Esophagus muscularis mucosa (tissue), 4 donors: Measurements from ENCODE around the gene TGFBR3.

ENCODE experiments used
- EP300 ChIP-seq: sonication (generic); formaldehyde crosslinking; IDR thresholded peaks from one replicate; pipeline ENCODE4 v1.6.1; 2017; ENCODE audit warnings: antibody characterized with exemption
- POLR2A ChIP-seq: fragments of 450-650 bp; IDR thresholded peaks from one replicate; pipeline ENCODE4 v1.6.1; 2017; ENCODE audit warnings: antibody characterized with exemption, moderate library complexity, mild to moderate bottlenecking, low read depth
- TF ChIP-seq, protein P1 (sequence below), 3 experiments: fragments of 200-600 bp in 2 of 3; fragments of 450-650 bp in 1 of 3; sonication (generic) in 2 of 3; IDR thresholded peaks; one replicate each; pipeline ENCODE4 v1.5.1; 2017 to 2019; ENCODE audit warnings: antibody characterized with exemption in 3 of 3, mild to moderate bottlenecking in 2 of 3, moderate library complexity in 1 of 3

- TF ChIP-seq, protein P1, sequence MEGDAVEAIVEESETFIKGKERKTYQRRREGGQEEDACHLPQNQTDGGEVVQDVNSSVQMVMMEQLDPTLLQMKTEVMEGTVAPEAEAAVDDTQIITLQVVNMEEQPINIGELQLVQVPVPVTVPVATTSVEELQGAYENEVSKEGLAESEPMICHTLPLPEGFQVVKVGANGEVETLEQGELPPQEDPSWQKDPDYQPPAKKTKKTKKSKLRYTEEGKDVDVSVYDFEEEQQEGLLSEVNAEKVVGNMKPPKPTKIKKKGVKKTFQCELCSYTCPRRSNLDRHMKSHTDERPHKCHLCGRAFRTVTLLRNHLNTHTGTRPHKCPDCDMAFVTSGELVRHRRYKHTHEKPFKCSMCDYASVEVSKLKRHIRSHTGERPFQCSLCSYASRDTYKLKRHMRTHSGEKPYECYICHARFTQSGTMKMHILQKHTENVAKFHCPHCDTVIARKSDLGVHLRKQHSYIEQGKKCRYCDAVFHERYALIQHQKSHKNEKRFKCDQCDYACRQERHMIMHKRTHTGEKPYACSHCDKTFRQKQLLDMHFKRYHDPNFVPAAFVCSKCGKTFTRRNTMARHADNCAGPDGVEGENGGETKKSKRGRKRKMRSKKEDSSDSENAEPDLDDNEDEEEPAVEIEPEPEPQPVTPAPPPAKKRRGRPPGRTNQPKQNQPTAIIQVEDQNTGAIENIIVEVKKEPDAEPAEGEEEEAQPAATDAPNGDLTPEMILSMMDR (IDR thresholded peaks at IDR 0.05): no peak
- no peak for TF ChIP-seq POLR2A
- TF ChIP-seq EP300: no peak
These were observed 80.6 kb downstream of the TGFBR3 start for GRCh38 chr1:91805311-91805801.
